ENCODE measurements around the gene NUDT3.
"Not testable (repeated sequence)": the region's sequence is repeated elsewhere in the genome, so short reads cannot be mapped to it uniquely, and the experiment has no call there.

The NUDT3 gene

DNA sequence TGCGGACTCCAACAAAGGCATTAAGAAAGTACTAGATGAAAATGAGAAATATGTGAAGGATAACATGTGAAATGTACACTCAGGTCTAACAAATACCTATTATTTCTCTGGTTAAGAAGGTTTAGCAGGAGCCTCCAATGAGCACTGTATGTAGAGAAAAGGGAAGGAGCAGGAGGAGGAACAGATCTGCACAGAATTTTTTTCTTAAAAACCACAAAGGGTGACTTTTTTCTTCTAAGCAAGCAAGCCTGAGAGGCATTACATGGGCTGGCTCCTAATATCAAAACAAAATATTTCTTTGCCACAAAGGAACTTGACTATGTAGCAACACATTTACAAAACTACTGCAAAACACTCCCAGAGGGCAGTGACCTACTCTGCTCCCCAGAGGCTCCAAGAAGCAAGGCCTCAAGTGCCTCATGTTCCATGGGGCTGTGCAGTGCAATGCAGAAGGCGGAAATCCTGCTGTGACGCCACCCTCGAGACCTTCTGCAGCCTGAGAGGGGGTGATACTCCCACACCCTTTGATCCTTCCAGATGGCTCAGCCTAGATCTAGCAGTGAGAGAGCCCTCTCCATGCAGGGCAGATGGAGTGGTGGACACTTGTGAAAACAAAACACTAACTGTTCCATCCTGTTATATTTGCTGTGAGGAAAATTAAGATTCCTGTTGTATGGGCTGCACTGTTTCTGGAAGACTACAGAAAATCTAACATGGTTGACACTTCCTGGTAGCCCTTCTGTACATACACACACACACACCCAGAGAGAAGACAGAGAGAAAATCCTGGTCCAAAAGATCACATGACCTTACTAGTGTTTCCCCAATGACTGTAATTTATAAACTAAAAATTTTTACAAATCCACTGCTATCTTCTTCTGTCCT, 107.7 kb downstream of the NUDT3 start:
- no peak overlapping the region for H3K4me3 Mint-ChIP-seq
- H3K9me3 Mint-ChIP-seq, result no peaks in the 10 kb centered on the region
- peaks cover 2 to 10% of the 10 kb centered on the region in 2 donors for H3K4me1 Mint-ChIP-seq (ENCODE audit: low read depth in 2 of 2)
- no peak for DNase-seq
- no peak overlapping the region for H3K27ac Mint-ChIP-seq
- peaks cover 21% of the 10 kb centered on the region for H3K36me3 Mint-ChIP-seq (ENCODE audit: insufficient read depth)
- no peaks in the 10 kb centered on the region for H3K27me3 Mint-ChIP-seq
- no peak for ATAC-seq (replicated peaks)

DNA sequence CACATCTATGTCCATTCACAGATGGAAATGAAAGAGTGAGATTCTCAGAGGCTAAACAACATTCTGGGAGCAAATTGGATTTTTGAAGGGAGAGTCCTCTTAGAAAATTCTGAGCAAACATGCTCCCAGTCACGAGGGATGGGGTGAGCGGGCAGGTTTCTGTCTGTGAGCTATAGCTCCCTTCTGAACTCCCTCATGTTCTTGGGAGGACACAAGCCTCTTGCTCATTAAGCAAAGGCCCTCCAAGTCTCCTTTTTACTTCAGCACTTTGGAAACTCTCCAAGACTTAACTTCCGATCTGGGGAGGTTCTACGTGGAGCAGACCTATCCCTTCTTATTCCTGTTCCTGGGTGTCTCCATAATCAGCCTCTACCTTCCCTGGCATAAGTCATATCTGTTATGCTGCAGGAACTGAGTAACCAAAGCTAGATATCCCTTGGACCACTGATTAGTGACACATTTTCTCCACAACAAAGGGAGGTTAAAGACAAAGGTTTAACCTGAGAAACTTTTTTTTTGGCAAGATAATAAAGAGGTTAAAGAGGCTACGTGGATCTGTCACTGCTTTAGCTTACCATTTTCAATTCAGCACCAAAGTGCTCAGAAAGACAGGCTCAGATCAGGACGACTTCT, 110.7 kb downstream of the NUDT3 start:
- Mint-ChIP-seq H3K36me3 (ENCODE audit: insufficient read depth) (peaks cover 11% of the 10 kb centered on the region), H3K27me3 (no peaks in the 10 kb centered on the region), H3K27ac (peak overlapping the region in 1 of 2 donors; percentile 16), H3K4me1 (ENCODE audit: low read depth in 2 of 2) (peaks cover 0 to 2% of the 10 kb centered on the region in 2 donors), H3K9me3 (no peaks in the 10 kb centered on the region), H3K4me3 (no peak overlapping the region)
- ATAC-seq (replicated peaks) (no peak), DNase-seq (no peak)

DNA sequence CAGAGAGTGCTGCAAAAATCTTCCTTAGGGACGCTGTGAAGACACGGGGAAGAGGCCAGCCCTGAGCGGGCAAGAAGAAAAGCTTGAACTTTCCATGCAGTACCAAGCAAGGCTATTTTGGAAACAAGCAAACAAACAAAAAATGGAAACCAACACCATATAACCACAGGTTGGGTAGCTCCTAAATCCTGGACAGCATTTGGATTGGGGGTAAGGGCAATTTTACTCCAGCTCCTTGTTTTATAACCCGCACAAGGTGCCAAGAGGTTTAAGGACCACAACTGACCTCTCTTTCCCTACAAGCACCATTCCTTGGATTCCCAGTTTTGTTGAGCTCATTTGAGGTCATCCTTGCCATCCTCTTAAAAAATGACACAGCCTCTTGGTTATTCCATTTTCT, 112.3 kb downstream of the NUDT3 start:
- Mint-ChIP-seq H3K27ac (no peak overlapping the region), H3K4me3 (no peak overlapping the region), H3K27me3 (no peaks in the 10 kb centered on the region), H3K4me1 (ENCODE audit: low read depth in 2 of 2) (peaks cover 0 to 2% of the 10 kb centered on the region in 2 donors), H3K36me3 (ENCODE audit: insufficient read depth) (peaks cover 6% of the 10 kb centered on the region), H3K9me3 (no peaks in the 10 kb centered on the region)
- ATAC-seq (replicated peaks) (no peak), DNase-seq (no peak)

DNA sequence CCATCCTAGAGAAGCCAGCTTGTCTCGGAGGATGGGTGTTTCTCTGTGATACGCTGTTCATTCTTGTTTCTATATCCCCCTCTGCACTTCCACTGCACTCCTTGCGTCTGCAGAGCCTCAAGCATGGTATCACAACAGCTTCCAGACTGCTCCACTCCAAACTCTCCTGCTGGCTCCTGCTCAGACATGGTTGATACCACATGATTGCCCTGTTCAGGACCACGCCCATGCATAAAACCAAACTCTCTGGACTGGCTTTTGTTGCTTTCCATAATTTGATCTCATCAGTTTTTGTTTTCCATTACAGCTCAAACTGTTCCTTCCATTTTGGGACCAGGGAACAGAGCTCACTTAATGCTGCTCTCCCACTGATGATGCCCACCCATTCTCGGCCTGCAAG, 113.6 kb downstream of the NUDT3 start:
- Mint-ChIP-seq H3K4me1 (ENCODE audit: low read depth in 2 of 2) (peaks cover 0 to 2% of the 10 kb centered on the region in 2 donors), H3K36me3 (ENCODE audit: insufficient read depth) (no peaks in the 10 kb centered on the region), H3K4me3 (no peak overlapping the region), H3K9me3 (no peaks in the 10 kb centered on the region), H3K27ac (no peak overlapping the region), H3K27me3 (no peaks in the 10 kb centered on the region)
- DNase-seq (no peak), ATAC-seq (replicated peaks) (no peak)

DNA sequence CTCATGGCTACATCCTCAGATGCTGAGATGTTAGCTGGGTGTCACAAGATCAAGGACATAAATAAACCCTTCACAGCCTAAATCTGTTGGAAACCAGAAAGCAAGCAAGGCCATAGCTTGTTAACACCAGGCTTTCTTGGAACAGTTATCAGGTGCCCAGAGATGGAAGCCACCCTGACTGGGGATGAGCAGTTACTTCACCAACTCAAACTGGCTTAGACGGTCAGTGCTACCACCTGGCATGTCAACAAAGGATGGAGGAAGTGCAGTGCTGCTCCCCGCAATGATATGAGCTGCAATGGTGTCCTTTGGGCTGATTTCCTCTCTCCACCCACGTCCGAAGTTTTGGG, 114.7 kb downstream of the NUDT3 start:
- Mint-ChIP-seq H3K4me1 (ENCODE audit: low read depth in 2 of 2) (peaks cover 0 to 2% of the 10 kb centered on the region in 2 donors), H3K36me3 (ENCODE audit: insufficient read depth) (no peaks in the 10 kb centered on the region), H3K27me3 (no peaks in the 10 kb centered on the region), H3K4me3 (no peak overlapping the region), H3K27ac (no peak overlapping the region), H3K9me3 (no peaks in the 10 kb centered on the region)
- no peak for DNase-seq
- no peak for ATAC-seq (replicated peaks)

DNA sequence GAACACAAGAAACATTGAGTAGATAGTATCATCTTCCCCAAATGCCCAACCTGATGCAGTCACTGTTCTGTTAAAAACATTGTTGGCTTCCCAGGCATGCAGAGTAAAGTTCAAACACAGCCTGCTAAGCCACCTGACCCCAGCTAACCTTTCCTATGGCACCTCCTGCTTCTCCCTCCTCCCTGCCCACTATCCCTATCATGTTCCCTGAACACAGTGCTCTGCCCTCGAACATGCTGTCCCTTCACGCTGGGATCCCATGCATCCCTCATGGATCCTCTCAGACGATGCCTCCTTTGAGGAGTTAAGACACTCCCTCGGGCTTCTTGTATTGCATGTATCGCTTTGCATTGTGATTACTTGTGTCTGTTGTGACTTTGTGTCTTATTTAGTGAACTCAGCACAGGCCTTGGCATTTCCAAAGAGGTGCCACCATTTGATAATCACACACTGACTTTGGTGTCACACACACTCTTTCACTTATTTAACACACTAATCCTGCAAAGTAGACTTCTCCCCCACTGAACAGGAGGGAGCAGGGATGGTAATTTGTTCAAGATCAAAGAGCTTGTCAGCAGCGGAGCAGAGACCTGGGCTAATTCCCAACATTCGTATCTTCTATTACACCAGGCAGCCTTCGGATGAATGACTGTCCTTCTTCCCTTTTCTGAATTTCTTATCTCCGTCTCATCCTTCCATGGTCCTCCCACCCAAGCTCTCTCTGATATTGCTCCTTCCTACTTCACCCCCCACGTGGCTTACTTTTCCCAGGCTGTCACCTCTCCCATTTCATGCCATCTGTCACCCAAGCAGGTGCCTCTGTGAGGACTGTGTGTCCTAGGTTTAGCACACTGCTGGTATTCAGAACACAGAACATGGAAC, 115.3 kb downstream of the NUDT3 start:
- Mint-ChIP-seq H3K4me1 (ENCODE audit: low read depth in 2 of 2) (peaks cover 0 to 2% of the 10 kb centered on the region in 2 donors), H3K27ac (peak overlapping the region; percentile 1 to 7), H3K27me3 (no peaks in the 10 kb centered on the region), H3K36me3 (ENCODE audit: insufficient read depth) (no peaks in the 10 kb centered on the region), H3K9me3 (no peaks in the 10 kb centered on the region), H3K4me3 (no peak overlapping the region)
- DNase-seq, result no peak
- ATAC-seq (replicated peaks), result no peak

DNA sequence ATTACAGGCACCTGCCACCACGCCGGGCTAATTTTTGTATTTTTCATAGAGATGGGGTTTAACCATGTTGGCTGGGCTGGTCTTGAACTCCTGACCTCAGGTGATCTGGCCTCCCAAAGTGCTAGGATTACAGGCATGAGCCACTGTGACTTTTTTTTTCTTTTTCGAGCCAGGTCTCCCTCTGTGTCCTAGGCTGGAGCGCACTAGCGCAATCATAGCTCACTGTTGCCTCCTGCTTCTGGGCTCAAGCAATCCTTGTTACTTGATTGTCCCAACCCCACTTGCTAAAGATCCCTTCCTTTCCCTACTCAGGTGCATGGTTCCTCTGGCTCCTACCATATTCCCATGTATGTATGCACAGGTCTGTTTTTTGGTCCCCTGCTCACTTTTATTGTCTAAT, 116.3 kb downstream of the NUDT3 start:
- Mint-ChIP-seq H3K27ac (peak overlapping the region in 1 of 2 donors; percentile 1), H3K36me3 (ENCODE audit: insufficient read depth) (no peaks in the 10 kb centered on the region), H3K27me3 (no peaks in the 10 kb centered on the region), H3K9me3 (no peaks in the 10 kb centered on the region), H3K4me3 (no peak overlapping the region), H3K4me1 (ENCODE audit: low read depth in 2 of 2) (peaks cover 0 to 2% of the 10 kb centered on the region in 2 donors)
- ATAC-seq (replicated peaks), result no peak
- no peak for DNase-seq

DNA sequence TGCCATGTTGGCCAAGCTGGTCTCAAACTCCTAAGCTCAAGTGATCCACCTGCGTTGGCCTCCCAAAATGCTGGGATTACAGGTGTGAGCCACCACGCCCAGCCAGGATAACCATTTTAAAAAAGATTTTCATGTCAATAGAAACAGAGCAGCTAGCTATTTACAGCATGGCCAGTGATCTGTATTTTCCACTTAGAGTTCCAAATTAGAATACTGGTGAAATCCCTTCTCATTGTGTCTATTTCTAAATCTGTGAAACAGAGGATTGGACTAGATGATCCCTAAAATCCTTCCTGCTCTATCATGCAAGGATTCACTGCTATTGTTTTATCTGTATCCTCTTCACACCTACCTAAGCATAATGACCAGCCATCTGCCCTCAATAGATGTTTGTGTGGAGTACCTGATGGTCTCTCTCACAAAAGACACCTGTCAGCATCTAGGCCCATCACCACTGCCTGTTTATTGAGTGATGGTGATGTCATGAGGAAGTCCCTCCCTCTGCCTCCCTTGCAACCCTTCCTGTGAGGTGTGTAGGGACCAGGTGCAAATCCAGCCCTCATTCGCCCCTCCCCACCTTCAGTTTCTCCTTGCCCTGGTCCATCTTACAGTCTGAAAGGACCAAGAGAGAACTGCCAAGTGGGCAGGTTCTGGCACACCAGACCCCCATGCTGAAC, 117.2 kb downstream of the NUDT3 start:
- no peak for ATAC-seq (replicated peaks)

DNA sequence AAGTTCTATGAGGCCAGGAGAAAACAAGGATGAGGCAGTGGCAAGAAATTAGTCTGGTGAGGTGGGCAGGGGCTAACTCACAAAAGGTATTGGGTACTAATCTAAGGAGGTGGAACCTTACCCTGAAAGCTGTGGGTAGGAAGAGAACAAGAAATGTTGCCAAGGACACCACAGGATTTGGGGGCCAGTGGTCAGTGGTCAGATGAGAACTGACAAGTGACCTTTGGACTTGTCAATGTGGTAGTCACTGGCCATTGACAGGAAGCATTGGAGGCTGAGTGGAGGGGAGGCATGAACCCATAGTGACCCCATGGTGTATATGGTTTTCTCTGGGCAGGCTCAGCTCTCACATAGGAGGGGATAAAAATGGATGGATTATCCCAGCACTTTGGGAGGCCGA, 118.3 kb downstream of the NUDT3 start:
- DNase-seq (no peak), ATAC-seq (replicated peaks) (no peak)
- H3K36me3 Mint-ChIP-seq (ENCODE audit: insufficient read depth), result no peaks in the 10 kb centered on the region
- peaks cover 4 to 5% of the 10 kb centered on the region in 2 donors for H3K4me1 Mint-ChIP-seq (ENCODE audit: low read depth in 2 of 2)
- no peak overlapping the region for H3K27ac Mint-ChIP-seq
- no peak overlapping the region for H3K4me3 Mint-ChIP-seq
- H3K9me3 Mint-ChIP-seq, result no peaks in the 10 kb centered on the region
- H3K27me3 Mint-ChIP-seq, result no peaks in the 10 kb centered on the region

More for the DNA sequence above, 117.2 kb downstream of the NUDT3 start:
- H3K27me3 Mint-ChIP-seq, result no peaks in the 10 kb centered on the region
- no peaks in the 10 kb centered on the region for H3K36me3 Mint-ChIP-seq (ENCODE audit: insufficient read depth)
- peak overlapping the region; percentile 1 to 59 for H3K27ac Mint-ChIP-seq
- H3K4me1 Mint-ChIP-seq (ENCODE audit: low read depth in 2 of 2), result peaks cover 0 to 2% of the 10 kb centered on the region in 2 donors
- no peaks in the 10 kb centered on the region for H3K9me3 Mint-ChIP-seq
- no peak overlapping the region for H3K4me3 Mint-ChIP-seq
- no peak for DNase-seq

DNA sequence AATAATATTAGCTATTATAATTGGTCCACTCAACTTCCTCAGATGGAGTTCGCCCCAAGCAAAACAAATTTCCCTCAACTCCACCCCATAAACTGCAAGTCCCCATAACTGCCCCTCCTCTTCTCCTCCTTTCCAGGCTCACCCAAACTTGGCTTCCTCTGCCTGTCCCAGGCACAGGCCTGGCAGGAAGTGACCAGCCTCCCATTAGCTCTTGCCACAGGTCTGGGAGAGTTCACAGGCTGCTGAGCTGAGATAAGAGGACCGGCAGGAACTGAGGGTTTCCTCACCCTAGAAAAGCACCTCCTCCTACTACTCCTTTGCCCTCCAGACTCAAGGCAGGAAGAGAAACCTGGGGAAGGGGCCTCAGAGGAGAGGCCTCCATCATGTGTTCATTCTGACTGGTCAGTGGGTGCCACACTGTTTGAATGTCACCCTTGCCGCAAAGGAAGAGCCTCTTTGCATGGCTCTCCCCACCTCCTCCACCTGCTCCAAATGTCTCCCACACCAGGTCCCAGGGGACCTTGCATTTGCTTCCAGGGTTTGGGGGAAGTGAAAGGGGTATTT, 119.1 kb downstream of the NUDT3 start:
- no peak overlapping the region for H3K4me3 Mint-ChIP-seq
- no peak for ATAC-seq (replicated peaks)
- H3K36me3 Mint-ChIP-seq (ENCODE audit: insufficient read depth), result no peaks in the 10 kb centered on the region
- H3K27me3 Mint-ChIP-seq, result no peaks in the 10 kb centered on the region
- peaks cover 4 to 5% of the 10 kb centered on the region in 2 donors for H3K4me1 Mint-ChIP-seq (ENCODE audit: low read depth in 2 of 2)
- peak overlapping the region in 1 of 2 donors; percentile 80 for H3K27ac Mint-ChIP-seq
- H3K9me3 Mint-ChIP-seq, result no peaks in the 10 kb centered on the region
- DNase-seq, result no peak

DNA sequence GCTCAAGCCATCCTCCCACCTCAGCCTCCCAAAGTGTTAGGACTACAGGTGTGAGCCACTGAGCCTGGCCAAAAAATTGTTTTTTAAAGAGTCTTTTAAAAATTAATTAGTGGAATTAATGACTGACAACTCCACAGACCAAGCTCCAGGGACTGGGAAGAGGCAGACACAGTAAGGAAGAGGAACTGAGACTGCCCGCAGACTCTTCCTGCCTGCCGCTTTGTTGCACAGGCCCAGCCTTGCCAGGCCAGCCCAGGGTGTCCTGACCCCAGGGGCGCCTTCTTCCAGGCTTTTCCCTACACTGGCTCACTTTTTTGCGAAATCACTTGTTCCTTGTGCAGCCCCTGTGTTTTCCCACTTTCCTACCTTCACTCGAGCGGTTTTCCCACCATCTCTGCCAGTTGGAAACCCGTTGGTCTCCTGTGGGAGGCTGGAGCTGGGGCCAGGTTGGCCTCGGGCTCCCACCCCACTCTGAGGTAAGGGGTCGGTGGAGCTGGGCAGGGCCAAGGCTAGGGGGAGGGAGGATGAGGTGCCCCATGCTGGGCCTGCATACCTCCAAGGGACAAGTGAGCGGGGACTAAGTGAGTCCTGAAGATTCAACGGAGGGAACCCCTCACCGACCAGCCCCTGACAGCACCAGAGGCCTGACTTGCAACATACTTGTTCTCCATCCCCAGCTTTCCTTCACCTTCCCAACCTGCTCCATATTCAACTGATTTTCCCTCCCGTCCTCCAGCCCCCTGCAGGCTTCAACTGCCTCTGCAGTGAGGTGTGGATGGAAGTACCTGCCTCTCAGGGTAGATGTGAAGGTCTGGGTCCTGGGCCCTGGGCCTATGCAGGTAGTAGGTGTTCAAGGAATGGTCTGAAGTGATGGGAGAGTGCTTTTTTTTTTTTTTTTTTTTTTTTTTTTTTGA, 120.2 kb downstream of the NUDT3 start:
- H3K4me1 Mint-ChIP-seq (ENCODE audit: low read depth in 2 of 2), result peaks cover 4 to 5% of the 10 kb centered on the region in 2 donors
- H3K27ac Mint-ChIP-seq, result no peak overlapping the region
- no peak for DNase-seq
- no peak overlapping the region for H3K4me3 Mint-ChIP-seq
- ATAC-seq (replicated peaks), result no peak
- H3K36me3 Mint-ChIP-seq (ENCODE audit: insufficient read depth), result no peaks in the 10 kb centered on the region
- H3K9me3 Mint-ChIP-seq, result no peaks in the 10 kb centered on the region
- no peaks in the 10 kb centered on the region for H3K27me3 Mint-ChIP-seq

DNA sequence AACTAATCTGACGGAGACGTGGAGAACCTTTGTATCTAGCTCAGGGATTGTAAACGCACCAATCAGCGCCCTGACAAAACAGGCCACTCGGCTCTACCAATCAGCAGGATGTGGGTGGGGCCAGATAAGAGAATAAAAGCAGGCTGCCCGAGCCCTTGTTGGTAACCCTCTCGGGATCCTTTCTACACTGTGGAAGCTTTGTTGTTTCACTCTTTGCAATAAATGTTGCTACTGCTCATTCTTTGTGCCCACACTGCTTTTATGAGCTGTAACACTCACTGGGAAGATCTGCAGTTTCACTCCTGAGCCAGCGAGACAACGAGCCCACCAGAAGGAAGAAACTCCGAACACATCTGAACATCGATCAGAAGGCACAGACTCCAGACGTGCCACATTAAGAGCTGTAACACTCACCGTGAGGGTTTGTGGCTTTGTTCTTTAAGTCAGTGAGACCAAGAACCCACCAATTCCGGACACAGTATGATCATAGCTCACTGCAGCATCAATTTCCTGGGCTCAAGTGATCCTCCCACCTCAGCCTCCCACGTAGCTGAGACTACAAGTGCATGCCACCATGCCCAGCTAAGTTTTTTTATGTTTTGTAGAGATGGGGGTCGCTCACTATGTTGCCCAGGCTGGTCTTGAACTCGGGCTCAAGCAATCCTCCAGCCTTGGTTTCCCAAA, 122.7 kb downstream of the NUDT3 start:
- not testable (repeated sequence) for H3K36me3 Mint-ChIP-seq (ENCODE audit: insufficient read depth); H3K9me3 Mint-ChIP-seq; DNase-seq; ATAC-seq (replicated peaks); H3K4me1 Mint-ChIP-seq (ENCODE audit: low read depth in 2 of 2); H3K27me3 Mint-ChIP-seq; H3K27ac Mint-ChIP-seq
- H3K4me3 Mint-ChIP-seq, result peak overlapping the region; percentile 18 to 29

Data from effector memory CD8-positive, alpha-beta T cell (primary cell).